ENCODE results near the gene PPP3CB. TPM values are rescaled to one million over a fixed set of nuclear protein-coding genes. Genes with fewer than 3 reads are reported as not detected.

Gene PPP3CB
- total RNA-seq, 1 donor from 2014 or later, result 56.4 TPM

GRCh38 chr10:73413108-73413527 lies 82.7 kb downstream of the PPP3CB start:
- Mint-ChIP-seq H3K27me3 (no peaks in the 10 kb centered on the region), H3K4me1 (ENCODE audit: low read depth) (peaks cover 26% of the 10 kb centered on the region), H3K27ac (peak overlapping the region; percentile 94), H3K4me3 (ENCODE audit: low read depth) (peak overlapping the region; percentile 76), H3K36me3 (ENCODE audit: insufficient read depth) (peaks cover 5% of the 10 kb centered on the region), H3K9me3 (ENCODE audit: low read depth) (no peaks in the 10 kb centered on the region)
- no peak for DNase-seq (ENCODE audit: low spot score, unreplicated experiment)
- TF ChIP-seq CTCF (IDR thresholded peaks at IDR 0.05; ENCODE audit: unreplicated experiment), result no peak

GRCh38 chr10:73410897-73411296 lies 84.9 kb downstream of the PPP3CB start:
- Mint-ChIP-seq H3K4me1 (ENCODE audit: low read depth) (peaks cover 30% of the 10 kb centered on the region), H3K27ac (no peak overlapping the region), H3K36me3 (ENCODE audit: insufficient read depth) (peaks cover 6% of the 10 kb centered on the region), H3K4me3 (ENCODE audit: low read depth) (no peak overlapping the region), H3K27me3 (no peaks in the 10 kb centered on the region), H3K9me3 (ENCODE audit: low read depth) (no peaks in the 10 kb centered on the region)
- no peak for DNase-seq (ENCODE audit: low spot score, unreplicated experiment)
- no peak for TF ChIP-seq CTCF (IDR thresholded peaks at IDR 0.05; ENCODE audit: unreplicated experiment)

- no peak for TF ChIP-seq CTCF (IDR thresholded peaks at IDR 0.05; ENCODE audit: unreplicated experiment)
- Mint-ChIP-seq H3K36me3 (ENCODE audit: insufficient read depth) (peaks cover 6% of the 10 kb centered on the region), H3K27me3 (no peaks in the 10 kb centered on the region), H3K9me3 (ENCODE audit: low read depth) (no peaks in the 10 kb centered on the region), H3K27ac (no peak overlapping the region), H3K4me3 (ENCODE audit: low read depth) (no peak overlapping the region), H3K4me1 (ENCODE audit: low read depth) (peaks cover 23% of the 10 kb centered on the region)
- DNase-seq (ENCODE audit: low spot score, unreplicated experiment), result no peak
Observed at GRCh38 chr10:73408978-73409521, 86.8 kb downstream of the PPP3CB start.

GRCh38 chr10:73408061-73408460 lies 87.8 kb downstream of the PPP3CB start:
- no peaks in the 10 kb centered on the region for H3K9me3 Mint-ChIP-seq (ENCODE audit: low read depth)
- H3K4me3 Mint-ChIP-seq (ENCODE audit: low read depth), result no peak overlapping the region
- no peaks in the 10 kb centered on the region for H3K27me3 Mint-ChIP-seq

GRCh38 chr10:73407495-73407894 lies 88.3 kb downstream of the PPP3CB start:
- TF ChIP-seq CTCF (IDR thresholded peaks at IDR 0.05; ENCODE audit: unreplicated experiment), result no peak
- Mint-ChIP-seq H3K27ac (no peak overlapping the region), H3K4me3 (ENCODE audit: low read depth) (no peak overlapping the region), H3K9me3 (ENCODE audit: low read depth) (no peaks in the 10 kb centered on the region), H3K27me3 (no peaks in the 10 kb centered on the region), H3K36me3 (ENCODE audit: insufficient read depth) (peaks cover 7% of the 10 kb centered on the region), H3K4me1 (ENCODE audit: low read depth) (peaks cover 18% of the 10 kb centered on the region)
- no peak for DNase-seq (ENCODE audit: low spot score, unreplicated experiment)

More at GRCh38 chr10:73408061-73408460, 87.8 kb downstream of the PPP3CB start:
- Mint-ChIP-seq H3K36me3 (ENCODE audit: insufficient read depth) (peaks cover 6% of the 10 kb centered on the region), H3K27ac (peak overlapping the region; percentile 15), H3K4me1 (ENCODE audit: low read depth) (peaks cover 21% of the 10 kb centered on the region)
- TF ChIP-seq CTCF (IDR thresholded peaks at IDR 0.05; ENCODE audit: unreplicated experiment), result no peak
- no peak for DNase-seq (ENCODE audit: low spot score, unreplicated experiment)

Data from progenitor cell of endocrine pancreas (in vitro differentiated cells).